PFSK-1 (cell line): ENCODE measurements around the gene FYN.

ENCODE experiments used
- FOXP2 ChIP-seq: optimal IDR thresholded peaks from 2 replicates; pipeline ENCODE3; 2011; ENCODE audit warnings: borderline replicate concordance, control low read depth, inconsistent platforms; ENCODE audit not compliant: insufficient read depth; ENCODE audit errors: extremely low read length, extremely low read depth
- POLR2AphosphoS5 ChIP-seq: IDR thresholded peaks from 2 replicates; pipeline ENCODE4 v1.6.1; 2012; ENCODE audit warnings: low read depth, mild to moderate bottlenecking, control low read depth, low read length, moderate library complexity
- SIN3A ChIP-seq: IDR thresholded peaks from 2 replicates; pipeline ENCODE4 v1.6.1; 2012; ENCODE audit warnings: mild to moderate bottlenecking, low read length, moderate library complexity, borderline replicate concordance; ENCODE audit not compliant: insufficient read depth
- TAF1 ChIP-seq: IDR thresholded peaks from 2 replicates; pipeline ENCODE4 v1.6.1; 2012; ENCODE audit warnings: low read length, control low read depth, borderline replicate concordance; ENCODE audit not compliant: insufficient read depth
- TF ChIP-seq, protein P1 (sequence below), 2 experiments: IDR thresholded peaks; 2 replicates each; pipeline versions ENCODE4 v1.6.1 to v1.8.0; 2011 to 2012; ENCODE audit warnings: low read depth in 2 of 2, low read length in 2 of 2, control low read depth in 1 of 2, inconsistent platforms in 1 of 2, mild to moderate bottlenecking in 1 of 2, moderate library complexity in 1 of 2; ENCODE audit not compliant: insufficient read depth in 1 of 2

DNA sequence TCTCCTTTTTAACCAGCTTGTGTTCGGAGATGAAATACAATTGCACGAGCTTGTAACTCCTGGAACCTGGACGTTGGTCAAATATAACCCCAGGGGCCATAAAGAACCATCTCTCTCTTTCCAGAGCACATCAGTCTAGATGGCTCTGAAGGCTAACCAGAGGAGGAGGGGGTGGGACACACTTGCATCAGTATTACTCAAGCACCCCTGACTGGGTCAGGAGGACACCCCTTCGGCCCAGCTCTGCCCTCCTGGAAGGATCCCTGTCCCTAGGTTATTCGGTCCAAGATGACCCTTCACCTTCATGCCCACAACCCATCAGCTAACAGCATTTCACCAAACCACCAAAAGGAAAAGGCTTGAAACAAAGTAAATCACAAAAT lies 67.1 kb downstream of the FYN start:
- TF ChIP-seq POLR2AphosphoS5 (no peak), SIN3A (no peak), TAF1 (no peak), FOXP2 (no peak)
- TF ChIP-seq, protein P1, sequence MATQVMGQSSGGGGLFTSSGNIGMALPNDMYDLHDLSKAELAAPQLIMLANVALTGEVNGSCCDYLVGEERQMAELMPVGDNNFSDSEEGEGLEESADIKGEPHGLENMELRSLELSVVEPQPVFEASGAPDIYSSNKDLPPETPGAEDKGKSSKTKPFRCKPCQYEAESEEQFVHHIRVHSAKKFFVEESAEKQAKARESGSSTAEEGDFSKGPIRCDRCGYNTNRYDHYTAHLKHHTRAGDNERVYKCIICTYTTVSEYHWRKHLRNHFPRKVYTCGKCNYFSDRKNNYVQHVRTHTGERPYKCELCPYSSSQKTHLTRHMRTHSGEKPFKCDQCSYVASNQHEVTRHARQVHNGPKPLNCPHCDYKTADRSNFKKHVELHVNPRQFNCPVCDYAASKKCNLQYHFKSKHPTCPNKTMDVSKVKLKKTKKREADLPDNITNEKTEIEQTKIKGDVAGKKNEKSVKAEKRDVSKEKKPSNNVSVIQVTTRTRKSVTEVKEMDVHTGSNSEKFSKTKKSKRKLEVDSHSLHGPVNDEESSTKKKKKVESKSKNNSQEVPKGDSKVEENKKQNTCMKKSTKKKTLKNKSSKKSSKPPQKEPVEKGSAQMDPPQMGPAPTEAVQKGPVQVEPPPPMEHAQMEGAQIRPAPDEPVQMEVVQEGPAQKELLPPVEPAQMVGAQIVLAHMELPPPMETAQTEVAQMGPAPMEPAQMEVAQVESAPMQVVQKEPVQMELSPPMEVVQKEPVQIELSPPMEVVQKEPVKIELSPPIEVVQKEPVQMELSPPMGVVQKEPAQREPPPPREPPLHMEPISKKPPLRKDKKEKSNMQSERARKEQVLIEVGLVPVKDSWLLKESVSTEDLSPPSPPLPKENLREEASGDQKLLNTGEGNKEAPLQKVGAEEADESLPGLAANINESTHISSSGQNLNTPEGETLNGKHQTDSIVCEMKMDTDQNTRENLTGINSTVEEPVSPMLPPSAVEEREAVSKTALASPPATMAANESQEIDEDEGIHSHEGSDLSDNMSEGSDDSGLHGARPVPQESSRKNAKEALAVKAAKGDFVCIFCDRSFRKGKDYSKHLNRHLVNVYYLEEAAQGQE (IDR thresholded peaks at IDR 0.05; ENCODE audit: insufficient read depth in 1 of 2, low read depth in 2 of 2, low read length in 2 of 2) = no peak
